ENCODE data around the gene QKI.
"Not testable (repeated sequence)": the region's sequence is repeated elsewhere in the genome, so short reads cannot be mapped to it uniquely, and the experiment has no call there.

QKI gene

GRCh38 chr6:163579111-163579879, 164.8 kb downstream of the QKI start:
- no peak for DNase-seq (ENCODE audit: low read depth in 2 of 2)

- no peak for DNase-seq (ENCODE audit: low read depth in 2 of 2)
Observed at GRCh38 chr6:163579880-163580295, 165.4 kb downstream of the QKI start.

DNA sequence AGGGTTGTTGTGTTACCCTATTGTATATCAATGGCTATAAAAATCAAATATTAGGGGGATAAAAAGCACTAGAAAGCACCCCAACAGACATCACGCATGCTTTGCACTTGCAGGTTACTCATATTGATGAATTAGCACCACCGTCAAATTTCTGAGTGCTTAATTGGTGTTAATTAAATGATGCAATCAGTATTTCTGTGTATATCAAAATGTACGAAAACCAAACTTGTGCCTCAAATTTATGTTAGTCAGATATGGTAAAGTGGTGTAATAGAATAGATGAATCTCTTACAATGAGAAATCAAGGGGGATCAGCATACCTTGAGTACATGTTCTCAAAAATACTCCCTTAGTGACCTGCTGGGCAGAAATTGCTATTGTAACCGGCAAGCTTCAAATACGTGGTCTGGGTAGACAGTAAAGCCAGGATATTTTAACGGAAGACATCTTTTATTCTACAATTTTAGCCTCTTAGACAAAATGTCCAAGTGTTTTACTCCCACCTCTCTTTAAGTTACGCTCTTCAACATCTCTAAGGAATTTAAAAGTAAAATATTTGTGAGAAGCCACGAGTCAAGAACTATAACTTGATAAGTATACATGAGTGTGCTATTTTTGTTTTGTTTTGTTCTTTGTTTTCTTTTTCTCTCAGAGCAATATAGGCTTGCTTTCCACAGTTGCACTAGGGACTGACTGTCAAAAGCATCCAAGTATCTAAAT, 166.0 kb downstream of the QKI start:
- no peak for DNase-seq (ENCODE audit: low read depth in 2 of 2)

- no peak for DNase-seq (ENCODE audit: low read depth in 2 of 2)
Observed at GRCh38 chr6:163583558-163583957, 169.0 kb downstream of the QKI start.

GRCh38 chr6:163585932-163586437, 171.5 kb downstream of the QKI start:
- DNase-seq (ENCODE audit: low read depth in 2 of 2) = no peak

DNA sequence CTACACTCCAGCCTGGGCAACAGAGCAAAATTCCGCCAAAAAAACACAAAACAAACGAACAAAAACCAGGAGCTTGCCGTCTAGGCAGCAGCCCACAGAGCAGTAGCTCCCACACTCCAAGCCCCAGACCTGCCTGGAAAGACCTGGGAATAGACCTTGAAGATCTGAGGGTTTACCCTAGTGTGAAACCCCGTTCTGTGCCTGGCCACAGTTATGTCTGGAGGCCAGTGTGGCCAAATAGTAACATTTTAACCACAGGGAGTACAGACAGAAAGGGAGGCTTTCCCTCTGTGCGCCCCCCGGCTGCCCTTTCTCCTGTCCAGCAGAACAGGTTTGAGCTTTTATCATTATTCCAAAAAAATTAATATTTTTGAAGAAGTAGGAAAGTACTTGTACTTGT, 172.4 kb downstream of the QKI start:
- DNase-seq (ENCODE audit: low read depth in 2 of 2) = no peak

DNA sequence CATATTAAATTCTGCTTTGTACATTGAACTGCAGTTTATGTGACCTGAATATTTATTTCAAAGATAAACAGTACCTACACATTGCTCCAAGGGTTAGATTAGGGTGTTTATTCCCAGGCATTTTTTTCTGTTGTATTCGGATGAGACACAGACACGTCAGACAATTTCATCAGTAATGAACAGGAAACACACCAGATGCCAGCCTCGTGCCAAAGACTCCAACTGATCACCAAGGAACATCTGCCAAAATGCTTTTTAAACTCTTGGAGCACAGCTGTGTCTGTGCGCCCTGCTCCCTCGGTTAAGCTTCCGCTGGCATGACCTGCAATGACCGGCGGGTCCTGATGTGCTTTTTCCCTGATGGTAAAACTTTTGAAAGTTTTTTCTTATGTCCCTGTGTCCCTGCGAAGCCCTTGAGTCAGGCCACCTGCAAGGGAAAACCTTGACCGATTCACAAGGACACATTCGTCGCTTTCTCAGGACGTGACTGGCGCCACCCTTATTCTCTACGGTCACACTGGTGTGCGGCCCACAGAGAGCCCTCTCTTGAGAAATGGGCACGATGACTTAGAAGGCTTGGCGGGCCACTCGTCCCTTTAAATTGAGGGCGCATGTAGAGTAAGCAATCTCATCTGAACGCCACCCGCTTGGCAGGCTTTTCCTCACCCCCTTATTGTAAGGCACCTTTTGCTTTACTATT, 173.9 kb downstream of the QKI start:
- no peak for DNase-seq (ENCODE audit: low read depth in 2 of 2)

DNA sequence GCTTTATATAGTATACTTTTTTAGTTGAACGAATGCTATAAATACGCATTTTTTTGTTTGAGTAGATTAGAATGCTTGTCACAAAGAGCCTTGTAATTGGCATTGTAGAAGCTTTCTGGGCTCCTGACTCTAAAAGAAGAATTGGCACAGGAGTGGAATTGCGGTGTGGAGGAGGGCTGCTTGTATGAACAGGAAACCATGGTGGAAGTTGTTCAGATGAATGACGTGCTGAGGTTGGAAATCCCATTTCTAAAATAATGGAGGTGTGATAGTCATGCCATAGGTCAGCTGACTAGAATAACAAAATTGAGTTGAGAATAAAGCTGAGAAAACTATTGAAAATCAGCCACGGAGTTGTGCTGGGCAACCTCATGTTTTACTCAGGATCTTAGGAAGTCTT, 174.9 kb downstream of the QKI start:
- DNase-seq (ENCODE audit: low read depth in 2 of 2) = no peak

DNA sequence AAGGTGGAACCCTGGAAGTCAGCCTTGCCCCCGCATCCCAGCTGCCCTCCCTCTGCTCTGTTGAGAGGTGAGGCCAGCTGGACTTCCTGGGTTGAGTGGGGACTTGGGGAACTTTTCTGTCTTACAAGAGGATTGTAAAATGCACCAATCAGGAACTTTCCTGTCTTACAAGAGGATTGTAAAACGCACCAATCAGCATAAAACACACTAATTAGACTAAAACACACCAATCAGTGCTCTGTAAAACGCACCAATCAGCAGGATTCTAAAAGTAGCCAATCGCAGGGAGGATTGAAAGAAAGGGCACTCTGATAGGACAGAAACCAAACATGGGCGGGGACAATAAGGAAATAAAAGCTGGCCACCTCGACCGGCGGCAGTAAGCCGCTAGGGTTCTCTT, 175.6 kb downstream of the QKI start:
- DNase-seq (ENCODE audit: low read depth in 2 of 2) = not testable (repeated sequence)

GRCh38 chr6:163592872-163593271, 178.4 kb downstream of the QKI start:
- no peak for DNase-seq (ENCODE audit: low read depth in 2 of 2)

DNA sequence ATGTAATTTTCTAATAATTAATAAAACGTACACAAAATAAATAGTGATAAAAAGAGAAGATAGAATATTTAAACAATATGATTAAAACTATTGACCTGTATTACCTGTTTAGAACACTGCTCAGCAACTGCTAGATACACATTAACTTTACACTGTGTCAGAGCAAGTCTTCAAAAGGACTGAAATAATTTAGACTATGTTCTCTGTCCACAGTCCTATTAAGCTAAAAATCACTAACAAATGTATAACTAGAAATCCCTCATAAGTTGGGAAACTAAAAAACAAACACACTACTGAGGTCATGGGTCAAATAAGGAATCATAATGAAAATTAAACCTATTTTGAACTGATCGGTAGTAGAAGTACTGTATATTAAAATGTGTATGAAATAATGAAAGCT, 181.7 kb downstream of the QKI start:
- no peak for DNase-seq (ENCODE audit: low read depth in 2 of 2)

- DNase-seq (ENCODE audit: low read depth in 2 of 2) = no peak
Observed at GRCh38 chr6:163599136-163599535, 184.6 kb downstream of the QKI start.

GRCh38 chr6:163599684-163600083, 185.2 kb downstream of the QKI start:
- DNase-seq (ENCODE audit: low read depth in 2 of 2) = no peak

DNA sequence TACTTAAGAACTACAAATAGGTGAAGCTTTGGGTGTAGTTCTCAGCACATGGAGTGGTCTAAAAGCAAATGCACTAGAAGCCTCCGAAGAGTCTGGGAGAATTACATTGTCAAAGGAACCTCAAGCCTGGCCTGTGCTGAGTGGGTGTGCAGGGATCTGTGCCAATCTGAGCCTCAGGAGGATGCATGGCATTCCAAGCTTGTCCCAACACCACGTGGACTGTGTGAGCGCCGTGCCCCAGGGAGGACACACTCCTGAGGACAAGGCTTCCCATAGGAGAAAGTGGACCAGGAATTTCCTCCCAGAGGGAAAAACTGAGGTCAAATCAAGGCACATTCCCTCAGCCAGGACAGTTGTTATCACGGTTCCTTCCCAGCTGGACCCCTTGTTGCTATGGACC, 185.8 kb downstream of the QKI start:
- no peak for DNase-seq (ENCODE audit: low read depth in 2 of 2)

DNA sequence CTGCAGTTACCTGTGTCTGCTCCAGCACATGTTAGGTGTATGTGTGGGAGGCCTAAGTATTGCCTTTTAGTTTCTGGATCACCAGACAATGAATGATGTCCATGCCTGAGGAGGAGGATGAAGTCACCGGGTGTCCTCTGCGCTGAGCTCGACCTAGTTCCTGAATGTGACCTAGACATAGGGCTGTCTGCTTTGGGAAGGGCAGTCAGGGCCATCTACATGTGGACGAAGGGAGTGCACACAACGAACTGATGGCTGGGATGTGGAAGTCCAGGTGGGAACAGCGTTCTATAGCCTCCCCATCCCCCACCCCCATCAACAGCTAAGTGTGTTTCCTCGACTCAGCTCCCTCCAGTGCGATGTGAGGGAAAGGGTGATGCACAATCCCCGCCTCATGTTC, 186.3 kb downstream of the QKI start:
- DNase-seq (ENCODE audit: low read depth in 2 of 2) = no peak

DNA sequence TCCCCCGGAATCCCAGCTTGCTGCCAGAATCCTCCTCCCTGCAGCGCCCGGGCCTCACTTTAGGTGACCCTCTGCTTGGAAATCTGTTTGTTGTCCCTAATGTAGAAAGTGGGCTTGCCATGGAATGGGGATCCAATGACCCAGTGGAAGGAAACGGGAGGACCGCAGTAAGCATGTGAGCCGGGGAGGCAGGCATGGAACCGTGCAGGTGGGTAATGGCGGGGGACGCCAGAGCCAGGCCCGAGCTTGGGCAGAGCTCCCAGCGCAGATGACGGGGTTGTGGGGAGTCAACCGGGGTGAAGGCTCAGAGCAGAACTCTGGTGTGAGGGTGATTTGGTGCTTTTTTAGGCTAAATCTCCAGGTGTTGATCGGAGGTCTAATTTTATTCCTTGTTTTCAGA, 188.3 kb downstream of the QKI start:
- no peak for DNase-seq (ENCODE audit: low read depth in 2 of 2)

- DNase-seq (ENCODE audit: low read depth in 2 of 2) = no peak
Observed at GRCh38 chr6:163603395-163603794, 188.9 kb downstream of the QKI start.

- DNase-seq (ENCODE audit: low read depth in 2 of 2) = no peak
Observed at GRCh38 chr6:163605385-163606097, 191.0 kb downstream of the QKI start.

GRCh38 chr6:163607792-163608191, 193.3 kb downstream of the QKI start:
- no peak for DNase-seq (ENCODE audit: low read depth in 2 of 2)

GRCh38 chr6:163608204-163608644, 193.7 kb downstream of the QKI start:
- no peak for DNase-seq (ENCODE audit: low read depth in 2 of 2)

- no peak for DNase-seq (ENCODE audit: low read depth in 2 of 2)
Observed at GRCh38 chr6:163612200-163612599, 197.7 kb downstream of the QKI start.

DNA sequence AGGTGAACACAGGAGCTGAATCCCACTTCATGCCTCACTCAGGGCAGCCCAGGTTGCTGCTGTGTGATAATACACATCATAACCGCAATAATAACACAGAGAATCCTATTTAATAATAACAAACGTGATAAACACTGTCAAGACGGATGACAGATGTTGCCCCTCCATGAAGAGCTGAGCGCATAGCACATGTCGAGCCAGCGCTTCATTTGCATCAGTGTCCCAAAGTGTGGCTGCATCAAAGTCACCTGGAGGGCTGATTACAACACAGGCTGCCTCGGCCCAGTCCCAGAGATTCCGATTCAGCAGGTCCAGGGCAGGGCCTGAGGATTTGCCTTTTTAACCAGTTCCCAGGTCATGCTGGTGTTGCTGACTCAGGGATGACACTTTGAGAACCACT, 198.5 kb downstream of the QKI start:
- no peak for DNase-seq (ENCODE audit: low read depth in 2 of 2)
